HG03025 (cell line): ENCODE data around the gene BMP7.

Source experiments
- ATAC-seq: cut with Tn5 transposase; IDR thresholded peaks from one replicate; pipeline ENCODE4 v1.9.1; 2021; ENCODE audit warnings: mild to moderate bottlenecking, moderate library complexity; ENCODE audit not compliant: unreplicated experiment, low FRiP score

The BMP7 gene

GRCh38 chr20:57179265-57179664, 87.2 kb downstream of the BMP7 start:
- no peak for ATAC-seq

DNA sequence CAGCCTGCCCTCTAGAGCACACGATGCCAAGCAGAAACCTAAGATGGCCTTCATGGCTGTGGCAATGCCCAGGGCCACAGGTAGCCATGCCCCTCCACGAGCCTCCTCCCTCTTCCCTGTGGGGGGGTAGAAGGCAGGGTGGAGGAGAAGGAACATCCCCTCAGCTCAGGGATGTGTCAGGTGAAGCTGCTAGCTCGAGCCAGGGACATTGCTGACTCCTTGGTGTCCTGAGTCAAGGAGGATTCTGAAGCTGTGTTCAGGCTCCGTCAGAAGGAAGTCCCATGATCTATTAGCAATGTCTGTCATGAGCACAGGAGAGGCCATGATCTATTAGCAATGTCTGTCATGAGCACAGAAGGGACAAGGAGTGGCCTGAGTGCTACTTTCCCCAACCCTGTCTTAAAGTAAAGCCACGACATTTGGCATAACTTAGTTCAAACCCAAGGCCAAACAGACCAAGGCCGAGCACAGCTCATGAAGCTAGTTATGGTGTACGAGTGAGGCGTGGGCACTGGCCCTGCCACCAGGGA, 87.8 kb downstream of the BMP7 start:
- ATAC-seq: no peak

DNA sequence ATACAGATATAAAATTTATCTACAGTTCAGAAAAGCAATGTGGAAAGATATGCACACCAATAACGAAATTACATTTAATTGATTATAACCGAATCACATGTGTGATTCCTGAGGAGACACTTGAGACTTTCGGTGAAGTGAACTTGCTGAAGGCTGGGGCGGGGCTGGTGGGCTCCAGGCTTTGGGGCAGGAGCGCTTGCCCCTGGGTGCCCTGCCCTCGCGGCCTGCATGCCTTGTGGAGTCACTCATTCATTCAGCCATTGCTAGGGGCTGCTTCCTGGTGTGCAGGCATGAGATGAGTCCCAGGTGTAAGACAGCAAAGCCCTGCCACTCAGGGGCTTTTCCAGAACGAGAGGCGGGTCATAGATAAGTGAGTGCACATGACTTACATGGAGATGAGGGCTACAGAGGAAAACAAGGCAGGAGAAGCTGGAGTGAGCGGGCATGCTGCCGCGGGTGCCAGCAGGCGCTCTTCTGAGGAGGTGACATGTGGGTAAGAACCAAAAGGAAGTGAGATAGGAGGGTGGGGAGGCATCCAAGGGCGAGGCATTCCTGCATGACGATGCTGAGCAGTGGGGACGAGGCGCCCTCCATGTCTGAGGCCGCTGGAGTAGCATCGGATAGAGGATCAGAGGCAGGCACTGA, 88.7 kb downstream of the BMP7 start:
- no peak for ATAC-seq

GRCh38 chr20:57176842-57177241, 89.6 kb downstream of the BMP7 start:
- no peak for ATAC-seq

DNA sequence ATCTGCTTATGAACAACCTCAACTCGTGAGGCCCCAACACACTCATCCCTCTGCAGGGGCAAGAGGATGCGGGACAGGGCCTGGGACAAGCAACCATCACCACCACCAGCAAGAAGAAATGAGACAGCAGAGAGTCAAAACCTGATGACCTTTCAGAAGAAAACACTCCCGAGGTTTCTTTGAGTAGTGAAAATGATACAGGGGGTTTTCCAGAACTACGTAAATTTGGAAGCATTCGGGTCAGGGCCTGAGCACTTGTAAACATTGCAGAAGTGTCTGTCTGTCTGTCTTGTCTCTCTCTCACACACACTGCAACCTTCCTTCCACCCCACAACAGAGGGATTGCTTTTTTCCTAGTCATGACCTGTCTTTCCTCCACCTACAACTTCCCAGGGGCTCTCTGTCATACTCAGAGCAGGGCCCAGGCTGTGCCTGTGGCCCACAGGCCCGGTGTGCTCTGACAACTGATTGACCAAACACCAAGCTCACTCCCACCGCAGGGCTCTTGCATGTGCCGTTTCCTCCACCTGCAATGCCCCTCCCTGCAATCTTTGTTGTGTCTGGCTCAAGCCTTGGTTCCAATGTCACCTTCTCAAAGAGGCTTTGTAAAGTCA, 90.9 kb downstream of the BMP7 start:
- no peak for ATAC-seq

DNA sequence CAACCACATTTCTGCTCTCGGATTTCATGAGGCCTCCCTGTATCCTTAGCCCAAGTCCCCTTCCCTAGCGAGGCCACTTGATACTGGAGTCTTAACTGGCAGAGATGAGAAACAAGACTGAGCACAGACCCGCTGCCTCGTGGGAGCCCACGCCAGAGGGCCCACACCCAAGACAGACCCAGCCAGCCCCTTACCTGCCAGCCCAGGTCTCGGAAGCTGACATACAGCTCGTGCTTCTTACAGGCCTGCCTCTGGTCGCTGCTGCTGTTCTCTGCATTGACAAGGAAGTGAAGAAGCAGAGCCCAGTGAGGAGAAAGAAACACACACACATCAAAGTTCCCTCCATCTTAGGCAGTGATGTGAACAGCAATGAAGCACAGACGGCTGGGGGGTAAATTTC, 91.7 kb downstream of the BMP7 start:
- ATAC-seq: no peak

GRCh38 chr20:57173986-57174385, 92.5 kb downstream of the BMP7 start:
- no peak for ATAC-seq

GRCh38 chr20:57173041-57173440, 93.4 kb downstream of the BMP7 start:
- ATAC-seq: no peak

GRCh38 chr20:57170343-57170742, 96.1 kb downstream of the BMP7 start:
- ATAC-seq: no peak

DNA sequence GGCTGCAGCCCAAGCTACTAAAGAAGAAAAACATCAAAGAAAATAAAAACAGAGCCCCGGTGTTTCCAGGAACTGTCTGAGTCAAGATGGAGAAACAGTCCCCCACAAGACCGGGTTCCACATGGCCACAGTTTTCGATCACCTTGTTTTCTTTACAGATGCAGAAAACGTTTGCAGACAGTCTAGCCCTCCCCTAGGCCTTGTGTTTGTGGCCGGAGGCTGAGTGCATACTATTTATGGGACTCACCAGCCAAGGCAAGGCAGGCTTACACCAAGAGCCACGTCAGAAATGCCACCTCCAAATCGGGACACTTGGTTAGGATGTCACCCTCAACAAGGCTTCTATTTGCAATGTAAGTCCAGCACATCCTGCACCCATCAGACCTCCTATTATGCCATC, 97.3 kb downstream of the BMP7 start:
- ATAC-seq: no peak

DNA sequence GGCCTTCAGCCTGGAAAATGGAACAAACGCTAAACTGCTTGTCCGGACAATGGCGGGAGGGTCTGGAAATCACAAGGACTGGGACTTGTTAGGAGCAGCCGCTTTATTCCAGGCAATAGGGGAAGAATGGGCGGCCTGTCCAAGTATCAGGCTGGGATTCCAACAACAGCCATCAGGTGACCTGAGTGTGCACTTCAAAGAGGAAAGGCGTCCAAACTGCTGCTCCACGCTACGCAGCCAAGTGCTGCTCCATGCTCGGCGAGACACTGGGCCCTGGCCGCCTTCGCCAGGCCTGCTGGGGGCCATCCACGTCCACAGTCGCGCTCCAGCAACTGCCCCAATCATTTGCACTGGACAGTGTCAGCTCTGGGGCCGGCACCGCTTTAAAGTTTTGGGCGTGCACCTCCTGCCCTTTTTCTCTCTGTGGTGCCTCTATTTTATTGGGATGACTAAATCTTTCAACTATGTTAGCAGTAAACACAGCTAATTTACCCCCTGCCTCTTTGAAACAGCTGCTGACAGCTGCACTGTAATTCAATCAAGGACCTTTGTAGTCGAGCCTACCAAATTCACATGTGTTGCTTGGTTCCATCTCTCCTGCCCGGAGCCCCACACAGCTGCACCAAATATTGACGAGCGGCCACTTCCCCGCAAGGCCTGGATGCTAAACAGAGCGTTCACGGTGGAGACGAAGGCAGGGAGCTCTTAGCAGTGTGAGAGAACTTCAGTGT, 98.3 kb downstream of the BMP7 start:
- no peak for ATAC-seq

- no peak for ATAC-seq
Observed at GRCh38 chr20:57167292-57167655, 99.2 kb downstream of the BMP7 start.

DNA sequence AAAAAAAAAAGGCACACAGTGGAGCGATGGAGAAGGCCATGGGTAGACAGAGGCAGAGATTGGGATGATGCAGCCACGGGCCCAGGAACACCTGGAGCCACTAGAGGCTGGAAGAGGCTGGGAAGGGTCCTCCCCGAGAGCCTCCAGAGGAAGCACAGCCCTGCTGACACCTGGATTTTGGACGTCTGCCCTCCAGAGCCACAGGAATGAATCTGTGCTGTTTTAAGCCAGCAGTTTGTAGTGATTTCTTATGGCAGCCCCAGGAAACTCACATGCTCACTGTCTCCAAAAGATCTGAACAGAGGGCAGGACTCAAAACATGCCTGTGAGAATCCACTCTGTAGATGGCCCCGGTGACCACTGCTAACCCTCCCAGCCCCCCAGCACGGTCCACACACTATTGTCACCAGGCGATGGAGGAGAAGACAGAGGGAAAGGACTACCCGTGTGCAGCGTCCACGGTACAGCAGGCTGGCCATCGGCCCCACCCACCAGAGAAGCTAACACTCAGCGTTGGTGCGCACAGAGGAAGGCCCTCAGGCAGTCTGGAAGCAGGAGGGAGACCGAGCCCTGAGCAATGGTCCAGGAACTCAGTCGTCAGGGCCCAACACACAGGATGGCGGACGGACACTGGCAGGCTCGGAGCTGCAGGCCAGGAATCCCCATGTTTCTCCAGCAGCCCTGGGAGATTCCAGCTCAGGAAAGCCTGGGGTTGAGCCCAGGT, 99.7 kb downstream of the BMP7 start:
- no peak for ATAC-seq

- no peak for ATAC-seq
Observed at GRCh38 chr20:57165427-57166004, 100.9 kb downstream of the BMP7 start.

- no peak for ATAC-seq
Observed at GRCh38 chr20:57164872-57165271, 101.6 kb downstream of the BMP7 start.

- no peak for ATAC-seq
Observed at GRCh38 chr20:57163041-57163440, 103.4 kb downstream of the BMP7 start.

DNA sequence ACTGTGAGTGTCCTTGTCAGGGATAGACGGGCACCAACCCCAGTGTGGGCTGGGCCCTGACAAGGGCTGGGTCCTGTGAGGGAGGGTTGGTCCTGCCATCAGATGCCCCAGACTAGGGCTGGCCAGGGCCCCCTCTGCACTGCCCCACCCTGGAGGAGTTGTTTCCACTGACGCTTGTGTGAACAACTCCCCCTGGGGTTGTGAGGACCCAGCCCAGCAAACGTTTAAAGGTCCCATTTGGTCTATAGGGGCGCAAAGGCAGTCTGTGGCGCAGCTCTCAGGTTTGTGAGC, 104.1 kb downstream of the BMP7 start:
- ATAC-seq: no peak

DNA sequence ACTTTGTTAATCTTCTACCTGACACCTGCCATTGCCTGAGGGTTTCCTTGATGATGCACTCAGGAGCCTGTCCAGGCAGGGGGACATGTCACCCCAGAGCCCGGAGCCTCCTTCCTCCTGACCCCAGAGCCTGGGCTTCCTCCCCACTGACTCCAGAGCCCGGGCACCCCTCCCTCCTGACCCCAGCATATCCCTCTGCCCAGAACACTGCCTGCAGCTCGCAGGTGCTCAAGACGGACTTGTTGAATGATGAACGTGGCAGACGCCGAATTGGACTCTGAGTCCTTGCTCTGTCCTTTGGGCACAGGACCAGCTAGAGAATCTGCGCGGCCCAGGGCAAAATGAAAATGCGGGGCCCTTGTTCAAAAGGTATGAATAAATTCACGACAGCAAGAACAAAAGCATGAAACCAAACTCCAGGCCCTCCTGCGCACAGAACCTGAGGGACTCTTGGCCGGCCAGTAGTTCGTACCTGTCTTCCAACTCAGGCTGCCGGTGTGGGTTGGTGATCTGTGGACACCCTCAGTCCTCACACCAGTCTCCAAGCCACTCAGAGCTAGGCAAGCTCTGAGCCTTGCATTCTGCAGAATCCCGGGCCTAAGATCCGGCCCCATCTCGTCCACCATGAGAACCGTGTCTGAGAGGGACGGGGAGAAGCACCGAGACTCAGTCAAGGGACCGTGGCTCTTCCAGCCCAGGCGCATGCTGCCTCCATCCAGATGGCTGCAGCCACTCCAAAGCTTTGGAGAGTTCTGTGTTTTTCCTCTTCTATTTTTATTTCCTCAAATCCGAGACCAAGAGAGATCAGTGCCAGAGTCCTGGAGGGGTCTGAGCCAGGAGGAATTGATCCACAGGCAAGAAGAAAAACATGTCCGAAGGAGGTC, 104.7 kb downstream of the BMP7 start:
- no peak for ATAC-seq

DNA sequence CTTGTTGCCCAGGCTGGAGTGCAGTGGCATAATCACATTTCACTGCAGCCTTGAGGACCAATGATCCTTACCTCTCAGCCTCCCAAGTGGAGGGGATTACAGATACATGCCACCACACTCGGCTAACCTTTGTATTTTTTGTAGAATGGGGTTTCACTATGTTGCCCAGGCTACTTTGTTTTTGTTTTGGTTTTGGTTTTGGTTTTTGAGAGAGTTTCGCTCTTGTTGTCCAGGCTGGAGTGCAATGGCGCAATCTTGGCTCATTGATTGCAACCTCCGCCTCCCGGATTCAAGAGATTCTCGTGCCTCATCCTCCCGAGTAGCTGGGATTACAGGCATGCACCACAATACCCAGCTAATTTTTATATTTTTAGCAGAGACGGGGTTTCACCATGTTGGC, 105.5 kb downstream of the BMP7 start:
- ATAC-seq: no peak
